Caki2 (cell line): ENCODE measurements around the gene CT45A1. TPM values are rescaled to one million over a fixed set of nuclear protein-coding genes. Genes with fewer than 3 reads are reported as not detected.
A peak's percentile ranks its signal among the peaks of the same experiment; 100 is the strongest.
"Not testable (repeated sequence)": the region's sequence is repeated elsewhere in the genome, so short reads cannot be mapped to it uniquely, and the experiment has no call there.

Experiments used
- DNase-seq: peaks from one replicate; pipeline ENCODE4 v3.0.0-alpha.2; 2015; ENCODE audit warnings: low read depth
- in situ Hi-C: cut with HindIII; loops from 2 replicates; pipeline ENCODE4 v1.10.0; 2016; ENCODE audit warnings: low sequenced_read_pairs, low pct_unique_long_range_greater_than_20kb, mixed read lengths
- total RNA-seq: library from RNA; depleted of rRNA; stranded (reverse); fragments of >200 nt; shearing (Covaris generic); gene quantifications from 2 replicates; pipeline ENCODE4 v1.2.3, GENCODE V29; 2014; ENCODE audit warnings: low replicate concordance; rRNA removed

Gene CT45A1, protein sequence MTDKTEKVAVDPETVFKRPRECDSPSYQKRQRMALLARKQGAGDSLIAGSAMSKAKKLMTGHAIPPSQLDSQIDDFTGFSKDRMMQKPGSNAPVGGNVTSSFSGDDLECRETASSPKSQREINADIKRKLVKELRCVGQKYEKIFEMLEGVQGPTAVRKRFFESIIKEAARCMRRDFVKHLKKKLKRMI
- total RNA-seq, result not detected in 2 replicates

DNA sequence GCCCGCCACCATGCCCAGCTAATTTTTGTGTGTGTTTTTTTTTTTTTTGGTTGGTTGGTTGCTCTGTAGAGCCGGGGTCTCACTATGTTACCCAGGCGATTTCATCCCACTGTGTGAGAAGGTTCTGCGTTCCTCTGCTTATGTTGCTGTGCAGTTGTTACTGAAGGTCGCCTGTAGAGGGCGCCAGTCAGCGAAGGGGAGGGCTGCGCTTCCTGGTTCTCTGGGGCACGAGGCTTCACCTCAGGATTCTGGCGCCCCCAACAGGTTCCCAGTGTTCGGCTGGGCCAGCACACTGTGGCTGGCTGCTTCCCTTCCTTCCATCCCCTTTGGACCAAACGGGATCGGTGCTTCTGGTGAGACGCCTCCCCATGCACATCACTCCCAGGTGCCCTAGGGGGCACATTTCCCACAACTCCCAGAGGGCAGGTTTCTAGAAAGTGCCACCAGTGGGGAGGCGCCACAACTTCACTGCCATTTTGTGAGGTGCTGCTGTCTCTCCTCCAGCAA, at the start of gene CT45A1:
CT45A1 (plus strand) TSS at position 457 of the 507 bp plus-strand sequence. CDS start 5,302 bp downstream, outside the sequence.
- in situ Hi-C loops, DNase-seq: not testable (repeated sequence)

DNA sequence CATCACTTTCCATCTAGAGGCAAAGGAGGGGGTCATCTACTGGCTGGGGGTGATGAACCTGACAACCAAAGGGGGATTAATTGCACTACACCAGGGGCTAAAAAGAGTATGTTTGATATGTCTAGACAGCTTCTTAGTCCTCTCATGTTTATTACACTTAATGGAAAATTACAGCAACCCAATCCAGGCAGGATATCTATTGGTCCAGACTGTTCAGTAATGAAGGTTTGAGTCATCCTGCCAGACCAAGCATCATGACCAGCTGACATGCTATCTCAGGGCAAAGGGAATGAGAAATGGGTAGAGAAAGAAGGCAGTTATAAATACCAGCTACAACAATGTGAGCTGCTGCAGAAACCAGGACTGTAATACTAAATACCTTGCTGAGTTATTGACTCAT, 40.5 kb upstream of the CT45A1 start:
- in situ Hi-C loops, DNase-seq: not testable (repeated sequence)

DNA sequence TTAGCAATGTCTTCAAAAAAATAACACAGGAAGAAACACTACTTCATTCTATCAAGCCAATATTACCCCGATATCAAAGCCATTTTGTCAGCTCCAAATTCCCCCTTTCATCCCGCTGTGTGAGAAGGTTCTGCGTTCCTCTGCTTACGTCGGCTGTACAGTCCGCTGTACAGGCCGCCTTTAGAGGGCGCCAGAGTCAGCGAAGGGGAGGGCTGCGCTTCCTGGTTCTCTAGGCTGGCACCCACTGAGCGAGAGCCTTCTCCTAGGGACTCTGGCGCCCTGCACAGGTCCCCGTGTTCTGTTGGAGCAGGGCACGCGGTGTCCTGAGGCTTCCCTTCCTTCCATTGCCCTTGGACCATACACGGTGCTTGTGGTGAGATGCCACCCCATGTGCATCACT, 25.3 kb upstream of the CT45A1 start:
- no peak for DNase-seq

DNA sequence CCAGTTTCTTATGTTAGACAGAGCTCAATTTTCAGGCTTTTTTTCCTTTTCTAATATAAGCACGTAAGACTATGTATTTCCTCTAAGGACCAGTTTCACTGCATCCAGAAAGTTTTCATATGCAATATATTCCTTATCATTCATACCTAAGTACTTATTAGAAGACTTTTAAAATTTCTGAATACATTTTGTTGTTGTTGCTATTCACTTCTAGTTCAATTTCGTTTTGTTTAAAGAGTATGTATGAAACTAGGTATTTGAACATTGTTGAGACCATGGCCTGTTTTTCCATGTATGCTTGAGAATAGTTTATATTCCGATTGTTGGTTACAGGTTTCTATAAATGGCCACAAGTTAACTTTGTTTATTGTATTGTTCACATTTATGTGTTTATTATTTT, 18.0 kb upstream of the CT45A1 start:
- in situ Hi-C loops, result no loop called here
- DNase-seq, result no peak

More for the DNA sequence above, 25.3 kb upstream of the CT45A1 start:
- in situ Hi-C loops, result no loop called here

DNA sequence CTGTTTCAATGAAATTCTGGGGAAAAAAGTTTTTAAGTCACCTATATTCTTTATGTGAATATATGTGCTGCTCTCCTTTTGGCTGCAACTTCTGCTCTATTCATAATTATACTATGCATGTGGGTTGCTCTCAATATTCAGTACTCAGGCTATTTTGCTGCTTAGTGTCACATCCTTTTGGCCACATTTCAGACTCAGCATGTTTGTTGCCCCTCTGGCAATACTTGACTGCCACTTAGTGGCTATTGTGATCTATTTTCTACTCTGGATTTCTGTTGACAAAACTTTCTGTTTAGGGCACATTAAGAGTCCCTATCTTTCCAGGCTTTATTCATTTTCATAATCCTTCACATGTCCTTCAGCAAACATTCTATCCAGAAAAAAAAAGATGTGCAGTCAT, 15.8 kb upstream of the CT45A1 start:
- no peak for DNase-seq
- in situ Hi-C loops, result no loop called here

DNA sequence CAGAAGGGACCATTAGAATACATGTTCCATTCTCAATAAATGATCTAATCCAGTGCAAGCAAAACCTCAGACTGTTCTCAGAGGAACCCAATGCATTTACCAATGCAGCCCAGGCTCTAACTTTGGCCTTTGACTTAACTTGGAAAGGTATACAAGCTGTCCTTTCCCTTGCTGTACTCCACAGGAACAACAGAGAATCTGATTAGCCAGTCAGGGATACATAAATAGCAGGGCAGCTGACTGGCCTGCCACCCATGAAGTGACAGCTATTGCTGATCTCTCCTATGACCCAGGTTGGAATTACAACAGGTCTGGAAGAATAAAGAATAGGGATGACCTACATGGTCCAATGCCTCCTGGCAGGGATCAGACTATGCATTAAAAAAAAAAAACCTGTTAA, 14.5 kb upstream of the CT45A1 start:
- no peak for DNase-seq
- in situ Hi-C loops, result no loop called here

DNA sequence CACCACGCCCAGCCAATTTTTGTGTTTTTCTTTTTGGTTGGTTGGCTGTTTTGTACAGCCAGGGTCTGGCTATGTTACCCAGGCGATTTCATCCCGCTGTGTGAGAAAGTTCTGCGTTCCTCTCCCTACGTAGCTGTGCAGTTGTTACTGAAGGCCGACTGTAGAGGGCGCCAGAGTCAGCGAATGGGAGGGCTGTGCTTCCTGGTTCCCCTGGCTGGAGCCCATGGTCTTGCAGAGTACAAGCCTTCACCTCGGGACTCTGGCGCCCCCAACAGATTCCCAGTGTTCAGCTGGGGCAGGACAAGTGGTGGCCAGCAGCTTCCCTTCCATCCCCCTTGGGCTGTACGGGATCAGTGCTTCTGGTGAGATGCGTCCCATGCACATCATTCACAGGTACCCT, 5.6 kb upstream of the CT45A1 start:
- no peak for DNase-seq
- in situ Hi-C loops, result no loop called here

DNA sequence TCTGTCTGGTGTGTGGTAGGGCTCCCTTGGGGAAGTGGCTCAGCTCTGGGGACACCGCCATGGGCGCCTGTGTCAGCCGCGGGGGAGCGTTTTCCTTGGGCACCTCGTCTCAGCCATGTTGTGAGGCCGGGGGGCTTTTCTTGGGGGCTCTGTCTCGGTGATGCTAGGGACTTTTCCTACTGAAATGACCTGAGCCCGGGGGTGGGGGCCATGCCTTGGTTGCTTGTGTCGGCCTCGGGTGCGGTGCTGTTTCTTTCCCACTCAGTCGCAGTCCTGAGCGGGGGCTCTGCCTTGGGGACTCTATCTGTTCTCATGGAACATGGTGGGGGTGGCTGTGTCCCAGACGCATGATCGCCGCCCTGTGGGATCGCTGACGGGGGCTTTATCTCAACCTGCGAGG, 356 bp downstream of the CT45A1 start:
- in situ Hi-C loops, result no loop called here
- DNase-seq, result no peak

DNA sequence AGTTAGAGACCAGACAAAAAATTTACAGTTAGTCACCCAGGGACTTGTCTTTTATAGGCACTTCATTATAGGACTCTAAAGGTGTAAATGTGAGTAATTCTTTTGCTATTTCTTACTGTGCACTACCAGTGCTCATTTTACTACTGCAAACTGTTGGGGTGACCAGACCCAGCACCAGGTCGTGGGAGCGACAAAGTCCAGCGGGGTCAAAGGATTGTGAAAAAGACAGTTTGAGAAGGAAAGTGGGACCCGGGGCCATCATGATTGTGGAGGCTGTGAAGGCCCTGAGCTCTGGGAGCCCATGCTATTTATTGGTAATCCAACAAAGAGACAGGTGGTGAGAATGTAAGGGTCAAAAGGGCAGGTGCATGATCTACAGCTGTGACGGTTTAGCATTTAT, 21.2 kb downstream of the CT45A1 start:
- in situ Hi-C loops, DNase-seq: not testable (repeated sequence)

DNA sequence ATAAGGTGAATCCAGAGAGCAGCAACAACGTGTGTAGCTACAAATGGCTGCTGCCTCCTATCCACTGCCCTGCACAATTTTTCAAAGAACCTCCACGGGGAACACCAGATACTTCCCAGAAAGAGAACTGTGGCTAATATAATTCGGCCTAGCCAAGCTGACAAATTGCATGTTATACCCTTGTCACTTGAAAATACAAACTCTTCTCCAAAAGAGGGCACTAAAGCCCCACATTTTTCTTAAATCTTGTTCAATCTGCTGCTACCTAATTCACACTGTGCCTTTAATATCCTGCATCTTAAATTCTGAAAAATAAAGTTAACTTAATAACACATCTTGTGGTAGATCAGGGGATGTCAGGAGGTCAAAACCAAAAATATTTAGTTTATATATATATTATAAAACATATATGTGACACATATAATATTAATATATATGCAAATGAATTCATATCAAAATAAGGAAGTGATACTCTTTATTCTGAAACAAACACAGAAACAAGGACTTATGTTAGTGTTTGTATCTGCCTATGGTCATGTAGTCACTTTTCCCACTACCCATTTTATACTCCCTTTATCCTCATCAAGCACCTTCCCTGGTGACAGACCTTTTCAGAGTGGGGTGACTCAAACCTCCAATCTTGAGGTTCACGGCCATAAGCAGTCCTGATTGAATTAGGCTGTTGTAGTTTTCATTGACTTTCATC, 24.1 kb downstream of the CT45A1 start:
- no peak for DNase-seq
- in situ Hi-C loops, result no loop called here

DNA sequence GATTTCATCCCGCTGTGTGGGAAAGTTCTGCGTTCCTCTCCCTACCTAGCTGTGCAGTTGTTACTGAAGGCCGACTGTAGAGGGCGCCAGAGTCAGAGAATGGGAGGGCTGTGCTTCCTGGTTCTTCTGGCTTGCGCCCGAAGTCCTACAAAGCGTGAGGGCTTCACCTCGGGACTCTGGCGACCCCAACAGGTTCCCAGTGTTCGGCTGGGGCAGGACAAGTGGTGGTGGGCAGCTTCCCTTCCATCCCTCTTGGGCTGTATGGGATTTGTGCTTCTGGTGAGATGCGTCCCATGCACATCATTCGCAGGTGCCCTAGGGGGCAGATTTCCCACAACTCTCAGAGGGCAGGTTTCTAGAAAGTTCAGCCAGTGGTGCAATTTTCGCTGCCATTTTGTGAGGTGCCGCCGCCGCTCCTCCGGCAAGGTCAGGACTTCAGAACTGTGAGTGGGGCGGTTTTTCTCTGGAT, 27.3 kb downstream of the CT45A1 start:
- in situ Hi-C loops, result no loop called here
- DNase-seq, result peak; percentile 31

DNA sequence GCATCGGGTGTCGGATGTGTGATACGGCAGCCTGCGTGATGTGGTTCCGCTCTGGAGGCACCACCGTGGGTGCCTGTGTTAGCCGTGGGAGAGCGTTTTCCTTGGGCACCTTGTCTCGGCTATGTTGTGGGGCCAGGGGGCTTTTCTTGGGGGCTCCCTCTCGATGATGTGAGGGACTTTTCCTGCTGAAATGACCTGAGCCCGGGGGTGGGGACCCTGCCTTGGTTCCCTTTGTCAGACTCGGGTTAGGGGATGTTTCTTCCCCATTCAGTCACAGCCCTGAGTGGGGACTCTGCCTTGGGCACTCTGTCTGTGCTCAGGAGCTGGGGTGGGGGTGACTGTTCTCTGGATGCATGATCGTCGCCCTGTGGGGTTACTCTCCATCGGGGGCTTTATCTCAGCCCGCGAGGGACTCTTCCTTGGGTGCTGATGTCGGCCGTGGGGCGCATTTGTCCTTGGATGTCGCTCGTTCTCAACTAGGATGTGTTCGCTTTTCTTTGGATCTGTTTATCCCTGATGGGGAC, 27.8 kb downstream of the CT45A1 start:
- in situ Hi-C loops, result no loop called here
- DNase-seq, result no peak

DNA sequence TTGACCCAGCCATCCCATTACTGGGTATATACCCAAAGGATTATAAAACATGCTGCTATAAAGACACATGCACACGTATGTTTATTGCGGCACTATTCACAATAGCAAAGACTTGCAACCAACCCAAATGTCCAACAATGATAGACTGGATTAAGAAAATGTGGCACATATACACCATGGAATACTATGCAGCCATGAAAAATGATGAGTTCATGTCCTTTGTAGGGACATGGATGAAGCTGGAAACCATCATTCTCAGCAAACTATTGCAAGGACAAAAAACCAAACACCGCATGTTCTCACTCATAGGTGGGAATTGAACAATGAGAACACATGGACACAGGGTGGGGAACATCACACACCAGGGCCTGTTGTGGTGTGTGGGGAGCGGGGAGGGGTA, 31.3 kb downstream of the CT45A1 start:
- DNase-seq, in situ Hi-C loops: not testable (repeated sequence)

DNA sequence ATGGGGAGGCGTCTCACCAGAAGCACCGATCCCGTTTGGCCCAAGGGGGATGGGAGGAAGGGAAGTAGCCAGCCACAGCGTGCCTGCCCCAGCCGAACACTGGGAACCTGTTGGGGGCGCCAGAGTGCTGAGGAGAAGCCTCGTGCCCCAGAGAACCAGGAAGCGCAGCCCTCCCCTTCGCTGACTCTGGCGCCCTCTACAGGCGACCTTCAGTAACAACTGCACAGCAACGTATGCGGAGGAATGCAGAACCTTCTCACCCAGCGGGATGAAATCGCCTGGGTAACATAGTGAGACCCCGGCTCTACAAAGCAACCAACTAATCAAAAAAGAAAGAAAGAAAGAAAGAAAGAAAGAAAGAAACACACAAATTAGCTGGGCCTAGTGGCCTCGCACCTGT, 54.7 kb downstream of the CT45A1 start, which contains the start of gene CT45A3:
CT45A3 (minus strand) TSS at position 101 of the 400 bp plus-strand sequence. CDS start 3,747 bp downstream, outside the sequence.
- DNase-seq, in situ Hi-C loops: not testable (repeated sequence)

Other genes starting within 250 kb of the CT45A1 start
- gene INTS6L, start 193.0 kb upstream of the CT45A1 start, total RNA-seq, result 3.7 and 7.7 TPM in 2 replicates
- not detected in 2 replicates for gene CT45A3, start 54.6 kb downstream of the CT45A1 start, total RNA-seq
- not detected in 2 replicates for gene CT45A5, start 71.9 kb downstream of the CT45A1 start, total RNA-seq
- gene CT45A6, start 89.1 kb downstream of the CT45A1 start, total RNA-seq, result not detected in 2 replicates
- gene CT45A2, start 106.4 kb downstream of the CT45A1 start, total RNA-seq, result not detected in 2 replicates
- gene CT45A7, start 123.6 kb downstream of the CT45A1 start, total RNA-seq, result not detected in 2 replicates
- gene CT45A8, start 140.9 kb downstream of the CT45A1 start, total RNA-seq, result not detected in 2 replicates
- gene CT45A9, start 158.2 kb downstream of the CT45A1 start, total RNA-seq, result not detected in 2 replicates
- gene CT45A10, start 179.8 kb downstream of the CT45A1 start, total RNA-seq, result not detected in 2 replicates
- gene SAGE1, start 180.1 kb downstream of the CT45A1 start, total RNA-seq, result not detected in 2 replicates